ENCODE data around the gene LRRK1.

- TF ChIP-seq SREBF2 (IDR thresholded peaks at IDR 0.05) (no peak), JUN (IDR thresholded peaks at IDR 0.05) (no peak), REST (IDR thresholded peaks at IDR 0.05) (no peak), MAZ (IDR thresholded peaks at IDR 0.05; ENCODE audit: borderline replicate concordance, low read depth, low read length) (no peak), CTCF (IDR thresholded peaks at IDR 0.05) (no peak), EP300 (IDR thresholded peaks at IDR 0.05) (no peak), POLR2AphosphoS2 (conservative IDR thresholded peaks at IDR 0.05; ENCODE audit: low read length) (no peak), CBX8 (IDR thresholded peaks at IDR 0.05) (no peak), POLR2A (IDR thresholded peaks at IDR 0.05; ENCODE audit: low read length) (no peak), PHF8 (IDR thresholded peaks at IDR 0.05; ENCODE audit: borderline replicate concordance, low read depth) (no peak)
Measured at GRCh38 chr15:101028772-101029438, 109.7 kb downstream of the LRRK1 start.

All from A549 (cell line).